HG02642 (cell line): ENCODE data around the gene ADIPOR2.

ENCODE experiments used
- ATAC-seq: cut with Tn5 transposase; IDR thresholded peaks from one replicate; pipeline ENCODE4 v1.9.1; 2021; ENCODE audit warnings: mild to moderate bottlenecking; ENCODE audit not compliant: unreplicated experiment, poor library complexity

Gene ADIPOR2

DNA sequence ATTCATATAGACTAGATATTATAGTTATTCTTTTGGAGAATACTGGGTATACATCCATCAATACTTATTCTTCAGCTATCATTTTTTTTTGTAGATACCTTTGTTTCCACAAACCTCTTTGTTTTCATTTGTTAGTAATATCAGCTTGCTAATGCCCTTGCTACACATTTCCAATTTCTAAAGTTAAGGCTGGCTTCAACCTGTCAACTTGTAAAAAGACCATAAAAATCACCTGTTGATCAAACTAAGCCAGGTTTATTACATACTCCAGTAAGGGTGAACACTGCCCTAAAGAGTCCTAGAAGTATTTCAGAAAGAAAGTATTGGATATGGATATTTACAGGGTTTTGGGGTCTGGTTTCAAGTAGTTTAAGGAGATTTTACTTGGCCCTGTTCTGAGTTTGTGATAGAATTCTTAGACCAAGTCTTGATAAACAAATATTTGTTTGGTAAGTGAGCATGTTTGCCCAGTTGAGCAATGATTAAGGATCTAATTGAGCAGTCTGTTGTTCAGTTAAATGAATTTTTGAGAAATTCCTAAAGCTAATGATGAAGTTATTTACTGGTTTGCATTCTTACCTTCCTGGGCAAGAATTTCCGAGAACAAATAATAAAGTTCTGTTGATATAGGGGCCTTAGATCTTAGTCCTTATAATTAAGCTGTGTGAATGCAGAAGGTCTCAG lies 76.7 kb downstream of the ADIPOR2 start:
- ATAC-seq, result no peak

DNA sequence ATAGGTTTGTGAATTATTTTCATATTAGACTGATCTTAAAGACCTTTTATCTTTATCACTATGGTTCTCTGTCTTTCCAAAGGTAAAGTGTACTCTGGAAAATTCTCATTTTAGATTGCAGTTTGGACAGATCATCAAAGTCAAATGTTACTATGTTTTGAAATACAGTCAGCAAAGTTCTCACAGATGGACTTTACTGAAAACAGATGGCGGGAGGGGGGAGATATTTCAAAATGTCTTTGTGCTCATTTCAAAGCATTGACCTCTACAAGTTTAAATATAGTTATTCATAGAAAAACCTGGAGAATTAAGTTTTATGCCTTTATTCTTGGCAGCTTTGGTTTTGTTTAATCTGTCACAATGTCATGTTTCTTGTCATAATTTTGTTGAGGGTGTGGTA lies 77.7 kb downstream of the ADIPOR2 start:
- ATAC-seq, result no peak

DNA sequence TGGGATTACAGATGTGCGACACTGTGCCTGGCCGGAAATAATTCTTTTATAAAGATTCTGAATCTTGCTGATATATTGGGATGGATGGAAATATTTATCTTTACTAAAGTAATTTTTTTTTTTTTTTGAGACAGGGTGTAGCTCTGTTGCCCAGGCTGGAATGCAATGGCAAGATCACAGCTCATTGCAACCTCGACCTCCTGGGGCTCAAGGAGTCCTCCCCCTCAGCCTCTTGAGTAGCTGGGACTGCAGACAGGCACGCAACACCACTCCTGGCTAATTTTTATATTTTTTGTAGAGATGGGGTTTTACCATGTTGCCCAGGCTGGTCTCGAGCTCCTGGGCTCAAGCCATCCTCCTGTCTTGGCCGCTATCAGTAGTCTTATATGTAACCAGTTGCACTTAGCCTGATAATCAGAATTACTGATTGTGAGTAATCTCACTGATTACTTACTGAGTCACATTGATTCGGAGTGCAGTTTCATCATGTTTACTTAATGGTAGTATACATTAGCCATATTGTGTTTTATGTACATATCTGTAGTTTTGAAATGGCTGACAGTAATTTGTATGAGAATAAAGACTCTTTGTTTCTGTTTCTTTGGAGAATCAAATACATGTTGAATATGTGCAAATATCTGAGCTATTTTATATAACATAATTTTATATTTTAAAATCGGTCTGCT lies 79.1 kb downstream of the ADIPOR2 start:
- ATAC-seq, result no peak

DNA sequence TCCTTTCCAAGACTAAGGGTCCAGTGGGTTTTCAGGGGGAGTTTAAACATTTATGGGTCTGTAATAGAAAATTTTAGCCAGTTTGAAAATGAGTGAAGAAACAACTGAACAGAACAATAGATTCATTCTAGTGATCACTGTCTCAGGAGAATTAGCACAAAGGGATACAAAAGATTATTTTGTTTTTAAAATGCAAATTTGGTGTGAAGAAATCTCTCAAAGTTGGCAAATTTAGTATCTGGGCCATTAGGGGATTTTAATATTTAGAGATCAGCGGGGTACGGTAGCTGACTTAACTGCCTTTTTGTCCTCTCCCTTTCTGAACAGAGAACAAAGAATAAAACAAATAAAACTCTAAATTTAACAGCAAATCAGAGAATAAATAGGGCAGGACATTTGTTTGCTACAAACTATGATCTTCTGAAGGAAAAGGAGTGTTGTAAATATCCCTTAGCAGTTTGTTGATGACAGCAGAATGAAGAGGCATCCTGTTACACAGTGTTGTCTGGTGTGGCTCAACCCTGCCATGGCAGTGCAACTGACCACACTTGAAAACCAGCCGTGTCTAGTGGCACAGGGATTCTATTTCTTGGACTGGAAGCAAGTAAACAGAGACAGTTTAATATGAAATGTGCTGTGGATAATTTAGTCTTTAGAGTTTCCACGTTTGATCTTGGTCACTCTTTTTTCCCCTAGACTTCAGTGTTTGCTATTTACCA lies 83.2 kb downstream of the ADIPOR2 start:
- ATAC-seq, result no peak

GRCh38 chr12:1776170-1776921 lies 85.5 kb downstream of the ADIPOR2 start:
- ATAC-seq, result no peak

DNA sequence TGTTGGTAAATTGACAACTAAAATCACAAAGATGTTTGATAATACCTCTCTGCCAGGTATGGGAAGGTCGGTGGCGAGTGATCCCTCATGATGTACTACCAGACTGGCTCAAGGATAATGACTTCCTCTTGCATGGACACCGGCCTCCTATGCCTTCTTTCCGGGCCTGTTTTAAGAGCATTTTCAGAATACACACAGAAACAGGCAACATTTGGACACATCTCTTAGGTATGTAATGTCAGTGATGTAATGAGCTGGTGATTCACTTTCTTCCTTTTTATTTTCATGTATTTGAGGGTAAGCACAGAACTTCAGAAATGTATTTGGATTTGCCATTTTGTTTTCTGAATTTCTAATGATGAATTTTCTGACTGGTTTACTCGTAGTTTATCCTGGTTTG lies 86.9 kb downstream of the ADIPOR2 start:
- ATAC-seq, result no peak

DNA sequence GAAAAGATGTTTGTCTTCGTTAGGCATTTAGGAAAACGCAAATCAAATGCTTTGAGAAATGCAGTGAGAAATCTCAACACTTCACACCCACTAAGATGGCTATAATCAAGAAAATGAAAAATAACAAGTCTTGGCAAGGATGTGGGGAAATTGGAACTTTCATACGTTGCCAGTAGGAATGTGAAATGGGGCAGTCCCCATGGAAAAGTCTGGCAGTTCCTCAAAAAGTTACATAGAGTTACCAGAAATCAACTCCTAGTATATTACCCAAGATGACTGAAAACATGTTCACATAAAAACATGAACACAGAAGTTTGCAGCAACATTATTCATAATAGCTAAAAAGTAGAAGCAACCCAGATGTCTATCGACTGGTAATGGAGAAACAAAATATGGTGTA lies 88.0 kb downstream of the ADIPOR2 start:
- ATAC-seq, result no peak

DNA sequence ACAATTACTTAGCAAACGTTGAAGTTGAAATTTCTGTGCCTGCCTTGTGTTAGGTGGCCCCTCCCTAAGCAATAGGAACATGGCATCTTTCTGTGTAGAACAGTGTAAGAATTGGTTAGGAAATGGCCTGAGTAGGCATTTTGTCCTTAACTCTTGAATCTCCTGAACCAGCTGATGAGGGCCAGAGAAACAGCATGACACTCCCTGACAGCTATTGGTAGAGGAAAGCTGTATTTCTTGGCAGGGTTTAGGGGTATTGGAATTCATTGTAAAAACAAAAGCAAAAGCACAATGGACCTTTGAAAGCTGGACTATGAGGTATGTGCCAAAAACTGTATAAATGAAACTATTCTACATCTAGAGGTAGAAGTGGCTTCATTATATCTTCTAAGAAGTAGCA lies 88.9 kb downstream of the ADIPOR2 start:
- ATAC-seq, result no peak

DNA sequence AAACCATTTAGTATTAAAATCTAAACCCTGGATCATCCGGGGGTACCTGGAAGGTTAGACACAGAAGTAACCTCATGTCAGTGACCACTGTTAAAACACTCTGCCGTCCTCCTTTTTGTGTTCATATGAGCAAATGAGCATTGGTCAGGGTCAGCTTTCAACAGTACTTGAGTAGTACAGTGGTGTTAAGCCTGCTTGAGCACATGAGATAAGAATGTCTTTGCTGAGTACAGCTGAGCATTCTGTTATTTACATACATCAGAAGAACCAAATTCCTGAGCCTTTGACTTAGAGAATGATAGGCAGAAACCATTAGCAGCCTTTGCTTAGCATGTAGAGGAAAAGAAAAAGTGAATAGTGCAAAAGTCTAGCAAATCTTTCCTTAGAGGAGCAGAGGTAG lies 90.9 kb downstream of the ADIPOR2 start:
- no peak for ATAC-seq

DNA sequence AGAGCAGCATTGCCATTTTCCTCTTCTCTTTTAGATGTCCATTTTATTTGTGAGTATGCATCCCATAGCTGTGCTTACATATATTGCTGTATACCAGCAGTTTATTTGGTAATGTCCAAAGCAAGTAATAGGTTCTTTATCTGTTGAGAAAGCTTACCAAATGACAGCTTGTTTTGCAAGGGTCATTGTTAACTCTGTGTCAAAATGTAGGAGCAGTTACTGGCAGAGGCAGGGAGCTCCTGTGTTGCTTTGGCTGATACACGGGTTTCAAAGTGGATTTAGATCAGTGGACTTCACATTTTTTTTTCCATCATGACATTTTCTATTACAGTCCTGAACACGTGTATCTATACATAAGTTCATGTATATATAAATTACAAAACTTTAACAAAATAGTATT lies 91.3 kb downstream of the ADIPOR2 start:
- no peak for ATAC-seq

- no peak for ATAC-seq
Measured at GRCh38 chr12:1787714-1788113, 96.8 kb downstream of the ADIPOR2 start.

GRCh38 chr12:1790444-1790843 lies 99.6 kb downstream of the ADIPOR2 start:
- no peak for ATAC-seq

- ATAC-seq, result no peak
Measured at GRCh38 chr12:1791104-1791841, 100.4 kb downstream of the ADIPOR2 start.

GRCh38 chr12:1792406-1792805 lies 101.5 kb downstream of the ADIPOR2 start:
- ATAC-seq, result no peak

- ATAC-seq, result no peak
Measured at GRCh38 chr12:1793426-1794210, 102.7 kb downstream of the ADIPOR2 start.

- no peak for ATAC-seq
Measured at GRCh38 chr12:1794440-1795090, 103.7 kb downstream of the ADIPOR2 start.

- no peak for ATAC-seq
Measured at GRCh38 chr12:1795221-1795784, 104.4 kb downstream of the ADIPOR2 start.

GRCh38 chr12:1795785-1796514 lies 105.1 kb downstream of the ADIPOR2 start:
- peak; percentile 90 for ATAC-seq
